Keratinocyte (primary cell): ENCODE results near the gene NLRP3. TPM values are rescaled to one million over a fixed set of nuclear protein-coding genes. Genes with fewer than 3 reads are reported as not detected.

ENCODE experiments used
- DNase-seq: peaks from one replicate; pipeline ENCODE4 v3.0.0-alpha.2; 2011; ENCODE audit warnings: low read depth, missing footprints, low spot score
- FAIRE-seq: peaks from 2 replicates; lab custom pipeline; 2011; peaks lifted over from hg19 to GRCh38; lab: Jason Lieb, UNC
- H2AFZ ChIP-seq: 2 replicates; pipeline ENCODE4 v1.6.0; 2012; ENCODE audit warnings: low read length, control low read depth, inconsistent platforms; ENCODE audit not compliant: control insufficient read depth
- H3K27ac ChIP-seq: 2 replicates; pipeline ENCODE4 v1.5.1; 2011; ENCODE audit warnings: low read length; ENCODE audit not compliant: control insufficient read depth, insufficient read depth
- H3K27me3 ChIP-seq: 3 replicates; pipeline ENCODE4 v1.6.0; 2011; ENCODE audit warnings: low read length; ENCODE audit not compliant: control insufficient read depth, insufficient read depth; ENCODE audit errors: extremely low read depth
- H3K36me3 ChIP-seq, 2 experiments: 2 replicates in 1 of 2; 3 replicates in 1 of 2; pipeline ENCODE4 v1.5.1; 2011; ENCODE audit warnings: low read length in 2 of 2, mild to moderate bottlenecking in 1 of 2; ENCODE audit not compliant: control insufficient read depth in 2 of 2, insufficient read depth in 2 of 2; ENCODE audit errors: extremely low read depth in 1 of 2
- H3K4me1 ChIP-seq: 3 replicates; pipeline ENCODE4 v1.5.1; 2011; ENCODE audit warnings: low read length; ENCODE audit not compliant: control insufficient read depth, insufficient read depth; ENCODE audit errors: extremely low read depth
- H3K4me2 ChIP-seq: 3 replicates; pipeline ENCODE4 v1.6.0; 2011; ENCODE audit warnings: low read depth, low read length; ENCODE audit not compliant: control insufficient read depth, insufficient read depth; ENCODE audit errors: extremely low read depth
- H3K4me3 ChIP-seq, 3 experiments: fragments of 200-600 bp in 1 of 3; sonication (generic) in 1 of 3; 2 replicates in 2 of 3; 3 replicates in 1 of 3; pipeline ENCODE4 v1.5.1; 2011 to 2016; ENCODE audit warnings: low read length in 3 of 3, mild to moderate bottlenecking in 3 of 3, control low read depth in 2 of 3, inconsistent platforms in 1 of 3, low read depth in 1 of 3, mixed read lengths in 1 of 3, mixed run types in 1 of 3, moderate library complexity in 1 of 3; ENCODE audit not compliant: control insufficient read depth in 2 of 3, insufficient read depth in 2 of 3; ENCODE audit errors: extremely low read depth in 1 of 3
- H3K79me2 ChIP-seq: 2 replicates; pipeline ENCODE4 v1.6.0; 2012; ENCODE audit warnings: low read length; ENCODE audit not compliant: control insufficient read depth, insufficient read depth
- H3K9ac ChIP-seq: 3 replicates; pipeline ENCODE4 v1.6.0; 2011; ENCODE audit warnings: low read length; ENCODE audit not compliant: control insufficient read depth, insufficient read depth; ENCODE audit errors: extremely low read depth
- H3K9me1 ChIP-seq: 3 replicates; pipeline ENCODE4 v1.6.0; 2011; ENCODE audit warnings: low read length; ENCODE audit not compliant: control insufficient read depth, insufficient read depth; ENCODE audit errors: extremely low read depth
- H3K9me3 ChIP-seq: 2 replicates; pipeline ENCODE4 v1.5.1; 2012; ENCODE audit warnings: low read depth, low read length; ENCODE audit not compliant: control insufficient read depth
- H4K20me1 ChIP-seq: 3 replicates; pipeline ENCODE4 v1.6.0; 2011; ENCODE audit warnings: low read length; ENCODE audit not compliant: control insufficient read depth, insufficient read depth; ENCODE audit errors: extremely low read depth
- CTCF ChIP-seq, 3 experiments: IDR thresholded peaks in 1 of 3; conservative IDR thresholded peaks in 1 of 3; optimal IDR thresholded peaks in 1 of 3; 2 replicates in 2 of 3; 3 replicates in 1 of 3; pipeline versions ENCODE3 to v1.5.1; 2011; ENCODE audit warnings: low read length in 3 of 3, mild to moderate bottlenecking in 3 of 3, moderate library complexity in 2 of 3, control low read depth in 1 of 3, inconsistent platforms in 1 of 3; ENCODE audit not compliant: insufficient read depth in 2 of 3; ENCODE audit errors: extremely low read depth in 1 of 3
- EZH2 ChIP-seq: IDR thresholded peaks from one replicate; pipeline ENCODE4 v1.6.1; 2012; ENCODE audit warnings: inconsistent platforms, mild to moderate bottlenecking, low read length, moderate library complexity
- dilution Hi-C: fragments of 300-500 bp; cut with MboI; formaldehyde crosslinking; loops from one replicate; pipeline ENCODE4 v1.7.0; 2020; ENCODE audit warnings: low sequenced_read_pairs; ENCODE audit not compliant: extremely low pct_ligation_motif_present
- polyA plus RNA-seq, 5 experiments: library from polyadenylated mRNA; depleted of rRNA in 3 of 5; stranded (reverse) in 3 of 5; stranded (forward) in 1 of 5; unstranded in 1 of 5; fragments of >200 nt; gene quantifications; 1 replicate in 1 of 5; 2 replicates in 3 of 5; 3 replicates in 1 of 5; pipeline versions ENCODE4 v1.2.1 to v1.2.3, GENCODE V29; 2011 to 2012; ENCODE audit warnings: missing spikeins in 2 of 5, low read depth in 1 of 5, low replicate concordance in 1 of 5

The NLRP3 gene
- polyA plus RNA-seq, 1 donor (not counting 4 experiments of a cell fraction or from before 2014, with no cell fraction given) = 0.03 TPM

- no peak overlapping the region for H3K27ac ChIP-seq
- no peaks in the 10 kb centered on the region for H3K9me3 ChIP-seq
- FAIRE-seq (no peak), DNase-seq (no peak)
- TF ChIP-seq EZH2 (no peak), CTCF (optimal IDR thresholded peaks at IDR 0.05 in 1 of 3, IDR thresholded peaks at IDR 0.05 in 1 of 3, conservative IDR thresholded peaks at IDR 0.05 in 1 of 3; ENCODE audit: extremely low read depth in 1 of 3, insufficient read depth in 2 of 3, low read length in 3 of 3) (no peak)
- H3K27me3 ChIP-seq = no peaks in the 10 kb centered on the region
- H3K9ac ChIP-seq = no peak overlapping the region
- H4K20me1 ChIP-seq = no peaks in the 10 kb centered on the region
- no peak overlapping the region for H3K4me3 ChIP-seq
- H3K4me2 ChIP-seq = no peak overlapping the region
- H3K4me1 ChIP-seq = no peaks in the 10 kb centered on the region
- H2AFZ ChIP-seq = no peak overlapping the region
- no peaks in the 10 kb centered on the region for H3K36me3 ChIP-seq
- dilution Hi-C loops = no loop called here
- H3K9me1 ChIP-seq = no peaks in the 10 kb centered on the region
- H3K79me2 ChIP-seq = no peaks in the 10 kb centered on the region
Observed at GRCh38 chr1:247386217-247386616, 29.8 kb upstream of the NLRP3 start.

GRCh38 chr1:247386687-247387086, 29.3 kb upstream of the NLRP3 start:
- Histone ChIP-seq H3K9me3 (no peaks in the 10 kb centered on the region), H3K36me3 (no peaks in the 10 kb centered on the region), H3K4me3 (no peak overlapping the region), H3K27ac (no peak overlapping the region), H3K27me3 (no peaks in the 10 kb centered on the region), H3K79me2 (no peaks in the 10 kb centered on the region), H4K20me1 (no peaks in the 10 kb centered on the region), H3K4me2 (no peak overlapping the region), H3K9ac (no peak overlapping the region), H3K4me1 (no peaks in the 10 kb centered on the region), H2AFZ (no peak overlapping the region), H3K9me1 (no peaks in the 10 kb centered on the region)
- FAIRE-seq = no peak
- no peak for TF ChIP-seq EZH2
- no peak for TF ChIP-seq CTCF (optimal IDR thresholded peaks at IDR 0.05 in 1 of 3, IDR thresholded peaks at IDR 0.05 in 1 of 3, conservative IDR thresholded peaks at IDR 0.05 in 1 of 3; ENCODE audit: extremely low read depth in 1 of 3, insufficient read depth in 2 of 3, low read length in 3 of 3)
- dilution Hi-C loops = no loop called here
- DNase-seq = no peak
